DMS153 treated with DMSO at 0.1 percent for 48 hours (cell line): Measurements from ENCODE around the gene SLAMF8.
A peak's percentile ranks its signal among the peaks of the same experiment; 100 is the strongest.

Experiments used
- DNase-seq: peaks from one replicate; lab custom pipeline; 2025; ENCODE audit not compliant: unreplicated experiment; lab: John Stamatoyannopoulos, UW

The SLAMF8 gene

DNA sequence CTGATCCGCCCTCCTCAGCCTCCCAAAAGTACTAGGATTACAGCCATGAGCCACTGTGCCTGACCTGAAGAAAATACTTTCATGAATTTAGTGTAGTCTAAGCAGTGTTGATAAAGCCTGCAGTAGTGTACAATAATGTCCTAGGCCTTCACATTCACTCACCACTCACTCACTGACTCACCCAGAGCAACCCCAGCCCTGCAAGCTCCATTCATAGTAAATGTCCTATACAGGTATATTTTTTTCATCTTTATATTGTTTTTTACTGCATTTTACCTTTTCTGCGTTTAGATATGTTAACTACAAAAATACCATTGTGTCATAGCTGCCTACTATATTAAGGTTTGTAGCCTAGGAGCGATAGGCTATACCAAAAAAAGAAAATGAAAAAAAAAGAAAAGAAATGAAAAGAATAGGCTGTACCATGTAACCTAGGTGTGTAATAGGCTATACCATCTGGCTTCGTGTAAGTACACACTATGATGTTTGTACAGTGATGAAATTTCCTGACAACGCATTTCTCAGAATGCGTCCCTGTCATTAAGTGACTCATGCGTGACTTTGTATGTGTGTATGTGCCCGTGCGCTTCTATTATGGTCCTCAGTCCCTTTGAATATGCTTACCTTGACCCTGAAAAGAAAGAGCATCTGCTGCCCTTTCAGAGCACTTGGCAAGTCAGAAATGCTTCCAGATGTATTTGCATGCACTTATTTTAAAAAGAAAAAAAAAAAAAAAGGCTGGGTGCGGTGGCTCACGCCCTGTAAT is 9.2 kb upstream of the SLAMF8 start:
- DNase-seq = peak; percentile 98

DNA sequence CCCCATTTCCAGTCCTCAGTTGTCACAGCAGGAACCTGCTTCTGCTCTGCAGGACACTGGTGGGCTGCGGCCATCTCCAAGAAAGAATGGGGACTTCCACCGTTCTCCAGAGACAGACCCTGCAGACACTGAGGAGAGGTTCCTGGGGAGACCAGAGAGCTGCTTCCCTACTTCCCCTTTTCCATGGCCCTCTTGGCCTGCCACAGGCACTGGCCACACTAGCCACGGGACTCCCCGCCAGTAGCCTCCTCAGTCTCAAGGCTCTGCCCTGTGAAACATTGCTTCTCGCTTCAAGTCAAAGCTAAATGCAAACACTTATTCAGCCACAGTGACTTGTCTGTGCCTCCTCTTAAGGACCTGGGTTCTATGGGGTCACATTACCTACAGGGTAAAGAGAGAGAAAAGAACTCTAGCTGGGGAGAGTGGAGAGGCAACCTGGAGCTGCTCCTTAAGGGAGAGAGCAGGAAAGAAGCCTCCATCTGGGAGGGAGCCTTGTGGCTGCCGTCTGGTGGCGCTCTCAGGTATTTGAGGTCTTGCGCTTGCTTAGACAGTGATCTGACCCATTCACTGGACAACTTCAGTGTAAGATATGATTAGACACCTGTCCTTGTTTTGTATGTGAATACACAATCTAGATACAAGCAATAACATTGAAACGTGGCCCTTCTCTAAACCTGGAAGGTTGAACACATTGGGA is 5.4 kb upstream of the SLAMF8 start:
- no peak for DNase-seq

DNA sequence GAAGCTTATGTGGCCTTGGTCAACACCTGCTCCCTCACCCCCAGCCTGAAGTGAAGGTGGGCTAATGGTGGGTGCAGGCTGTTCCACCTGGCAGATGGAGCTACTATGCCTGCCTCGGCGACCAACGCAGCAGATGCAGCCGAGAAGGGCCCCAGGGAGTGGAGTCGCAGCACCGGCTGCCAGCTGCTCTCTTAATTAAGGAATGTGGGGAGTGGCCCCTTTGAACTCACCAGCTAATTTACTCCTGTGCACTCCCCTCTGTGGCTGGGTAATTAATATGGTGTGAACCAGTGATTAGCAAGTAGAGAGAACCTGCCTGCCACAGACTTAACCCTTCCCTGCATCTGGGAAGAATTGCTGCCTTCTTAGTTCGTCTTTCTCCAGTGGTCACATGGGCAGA is 3.3 kb upstream of the SLAMF8 start:
- DNase-seq = no peak

DNA sequence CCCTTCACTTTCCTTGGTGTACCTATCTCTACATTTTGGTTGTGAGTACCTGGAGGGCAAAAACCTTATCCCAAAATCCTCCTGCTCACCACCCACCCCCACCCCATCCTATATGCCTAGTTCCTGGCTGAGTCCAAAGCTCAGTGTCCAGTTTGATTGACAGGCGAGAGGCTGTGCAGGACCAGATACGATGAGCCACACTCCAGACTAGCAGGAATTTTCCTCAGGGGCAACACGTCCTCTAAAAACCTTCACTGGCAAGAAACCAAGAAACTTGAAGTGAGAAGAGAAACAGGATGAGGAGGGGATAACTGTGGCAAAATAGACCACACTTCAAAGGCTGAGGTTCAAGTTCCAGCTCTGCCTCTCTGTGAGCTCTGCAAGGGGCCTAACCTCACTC is 1.1 kb upstream of the SLAMF8 start:
- no peak for DNase-seq

DNA sequence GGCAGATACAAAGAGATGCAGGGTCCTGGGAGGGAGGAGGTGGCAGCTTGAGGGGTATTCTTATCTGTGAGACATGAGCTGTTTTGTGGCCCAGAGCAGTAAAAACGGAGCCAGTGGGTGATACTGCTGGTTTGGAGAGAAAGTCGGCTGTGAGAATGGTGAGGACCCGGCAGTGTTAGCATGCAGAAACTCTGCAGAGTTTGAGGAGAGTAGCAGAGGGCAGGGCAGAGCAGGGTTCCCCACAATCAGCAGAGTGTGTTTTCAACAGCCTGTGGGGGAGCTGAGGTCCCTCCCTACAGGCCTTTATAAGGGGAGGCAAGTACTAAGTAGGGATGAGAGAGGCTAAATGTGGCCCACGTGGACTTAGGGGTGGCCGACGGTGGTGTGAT is 423 bp downstream of the SLAMF8 start:
- no peak for DNase-seq

DNA sequence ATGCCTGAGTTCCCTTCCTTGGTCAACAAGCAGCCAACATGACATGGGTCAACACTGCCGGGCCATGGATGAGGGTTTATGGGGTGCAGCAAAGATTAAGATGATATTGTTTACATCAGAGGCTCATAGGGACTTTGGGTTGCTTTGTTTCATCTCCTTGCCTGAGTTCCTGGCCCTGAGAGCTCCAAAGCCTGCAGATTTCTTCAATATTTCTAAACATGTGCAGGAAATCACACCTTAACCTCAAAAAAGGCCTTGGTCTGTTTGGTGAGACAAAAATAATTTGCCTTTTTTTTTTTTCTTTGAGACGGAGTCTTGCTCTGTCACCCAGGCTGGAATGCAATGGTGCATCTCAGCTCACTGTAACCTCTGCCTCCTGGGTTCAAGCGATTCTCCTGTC is 876 bp downstream of the SLAMF8 start:
- DNase-seq = no peak

DNA sequence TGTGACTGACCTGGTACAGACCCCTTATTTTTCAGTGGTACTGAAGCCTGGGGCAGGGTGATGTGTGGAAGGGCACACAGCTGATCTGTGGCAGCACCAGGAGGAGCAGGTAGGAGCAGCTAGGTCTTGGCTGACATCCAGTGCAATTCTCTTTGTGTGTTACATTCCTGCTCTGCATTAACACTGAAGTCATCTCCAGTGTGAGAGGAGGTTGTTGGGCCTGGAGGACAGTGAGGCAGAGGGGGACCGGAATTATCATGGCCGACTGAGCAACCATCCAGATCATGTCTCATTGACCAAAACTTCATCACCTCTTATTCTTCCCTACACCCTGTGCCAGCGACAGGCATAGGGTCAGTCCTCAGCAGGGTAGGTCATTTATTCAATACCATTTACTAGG is 1.5 kb downstream of the SLAMF8 start:
- peak; percentile 36 for DNase-seq

DNA sequence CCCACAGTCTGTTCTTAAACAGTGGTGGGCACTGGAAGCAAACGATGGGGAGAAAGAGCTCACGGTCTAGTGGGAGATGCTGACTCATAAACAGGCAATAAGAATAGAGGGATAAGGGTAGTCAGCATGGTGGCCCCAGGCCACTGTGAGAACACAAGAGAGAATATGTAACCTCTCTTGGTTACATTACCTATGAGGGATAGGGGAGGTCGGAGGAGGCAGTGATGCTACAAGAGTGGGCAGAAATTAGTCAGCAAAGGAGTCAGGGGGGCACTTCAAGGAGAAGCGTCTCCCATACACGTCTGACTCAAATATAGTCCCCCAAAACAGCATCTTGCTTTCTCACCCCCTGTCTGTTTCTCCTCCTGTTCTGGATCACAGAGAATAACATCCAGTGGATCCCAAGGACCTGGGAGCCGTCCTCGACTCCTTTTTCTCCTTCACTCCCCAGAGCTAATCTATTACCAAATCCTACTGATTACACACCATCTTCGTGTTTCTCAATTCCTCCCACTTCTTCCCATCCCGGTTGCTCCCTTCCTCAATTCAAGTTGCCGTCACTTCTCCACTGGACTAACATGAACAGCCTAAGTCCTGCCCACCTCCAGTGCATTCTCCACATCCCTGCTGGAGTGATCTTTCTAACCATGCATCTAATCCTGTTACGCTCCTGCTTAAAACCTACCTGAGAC is 2.1 kb downstream of the SLAMF8 start:
- no peak for DNase-seq

DNA sequence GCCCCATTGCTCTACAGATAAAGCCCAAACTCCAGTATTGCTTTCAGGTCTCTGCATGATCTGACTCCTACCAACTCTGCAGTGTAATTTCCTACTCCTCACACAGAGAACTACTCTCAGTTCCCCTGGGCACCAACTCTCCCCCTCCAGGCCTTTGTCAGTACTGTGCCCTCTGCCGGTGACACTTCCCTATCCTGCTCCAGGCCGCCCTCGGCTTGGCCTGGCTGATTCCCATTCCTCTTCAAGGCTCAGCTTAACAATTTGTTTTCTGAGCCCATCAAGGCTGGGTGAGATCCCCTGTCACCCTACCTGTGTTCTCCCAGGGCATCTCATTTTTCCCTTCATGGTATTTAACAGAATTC is 2.6 kb downstream of the SLAMF8 start:
- peak; percentile 81 for DNase-seq

DNA sequence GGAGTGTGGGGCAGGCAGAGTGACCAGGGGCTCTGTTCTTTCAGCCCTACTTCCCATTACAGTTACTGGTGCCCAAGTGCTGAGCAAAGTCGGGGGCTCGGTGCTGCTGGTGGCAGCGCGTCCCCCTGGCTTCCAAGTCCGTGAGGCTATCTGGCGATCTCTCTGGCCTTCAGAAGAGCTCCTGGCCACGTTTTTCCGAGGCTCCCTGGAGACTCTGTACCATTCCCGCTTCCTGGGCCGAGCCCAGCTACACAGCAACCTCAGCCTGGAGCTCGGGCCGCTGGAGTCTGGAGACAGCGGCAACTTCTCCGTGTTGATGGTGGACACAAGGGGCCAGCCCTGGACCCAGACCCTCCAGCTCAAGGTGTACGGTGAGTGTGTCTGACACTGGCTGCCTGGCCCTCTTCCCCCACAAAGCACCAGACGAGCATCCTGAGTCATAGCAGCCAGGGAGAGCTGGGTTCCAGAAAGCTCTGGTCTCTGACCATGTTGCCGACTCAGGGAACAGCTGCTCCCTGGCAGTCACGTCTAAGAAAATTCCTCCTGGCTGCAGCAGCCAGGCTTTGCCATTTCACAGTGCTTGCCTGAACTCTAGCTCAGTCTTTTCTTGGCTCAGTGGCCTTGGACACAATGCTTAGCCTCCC is 3.3 kb downstream of the SLAMF8 start:
- DNase-seq = no peak

DNA sequence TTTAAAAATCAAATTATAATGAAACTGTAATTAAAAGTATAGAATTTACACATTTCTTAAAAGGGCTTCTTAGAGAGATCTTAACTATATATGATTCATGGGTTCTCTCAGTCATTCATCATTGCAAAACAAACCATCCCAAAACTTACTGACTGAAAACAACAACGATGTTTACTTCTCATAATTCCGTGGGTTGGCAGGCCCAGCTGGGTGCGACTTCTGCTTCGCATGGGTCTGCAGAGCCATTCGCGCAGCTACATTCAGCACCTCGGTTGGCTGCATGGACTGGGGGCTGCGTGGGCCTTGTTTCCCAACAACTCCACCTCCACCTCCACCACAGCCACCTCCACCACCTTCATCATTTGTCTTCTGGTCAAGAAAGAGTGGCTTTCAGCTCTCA is 4.0 kb downstream of the SLAMF8 start:
- no peak for DNase-seq

DNA sequence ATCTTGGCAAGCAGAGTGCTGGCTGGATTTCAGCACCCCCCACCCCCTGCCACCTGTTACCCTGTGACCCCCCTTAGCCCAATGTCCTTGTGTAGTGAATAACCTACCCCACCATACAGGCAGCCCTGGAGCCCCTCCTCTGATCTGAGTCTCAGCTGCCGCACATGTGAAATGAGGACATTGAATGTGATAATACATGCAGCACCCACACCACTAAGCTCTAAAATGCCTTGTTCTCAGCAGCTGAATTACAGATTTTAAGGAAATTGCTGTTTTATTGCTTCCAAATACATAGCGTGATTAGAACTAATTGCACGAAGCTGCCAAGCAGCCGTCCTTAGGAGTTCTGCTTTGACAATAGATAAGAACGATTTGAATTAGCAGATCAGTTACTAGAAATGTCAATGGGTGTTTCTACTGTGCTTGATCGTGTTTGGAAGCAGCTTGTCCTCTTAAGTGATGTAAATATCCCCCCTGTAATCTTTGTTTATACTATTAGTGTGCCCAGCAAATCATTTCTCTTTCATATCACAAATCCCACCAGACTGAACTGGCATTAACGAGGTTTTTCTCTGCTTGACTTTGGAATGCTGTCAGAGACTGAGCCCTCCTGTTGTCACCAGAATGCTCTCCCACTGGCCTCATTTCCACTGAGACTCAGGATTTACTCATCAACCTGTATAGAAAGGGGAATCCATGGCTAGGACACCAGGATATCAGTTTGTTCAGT is 4.9 kb downstream of the SLAMF8 start:
- DNase-seq = no peak

DNA sequence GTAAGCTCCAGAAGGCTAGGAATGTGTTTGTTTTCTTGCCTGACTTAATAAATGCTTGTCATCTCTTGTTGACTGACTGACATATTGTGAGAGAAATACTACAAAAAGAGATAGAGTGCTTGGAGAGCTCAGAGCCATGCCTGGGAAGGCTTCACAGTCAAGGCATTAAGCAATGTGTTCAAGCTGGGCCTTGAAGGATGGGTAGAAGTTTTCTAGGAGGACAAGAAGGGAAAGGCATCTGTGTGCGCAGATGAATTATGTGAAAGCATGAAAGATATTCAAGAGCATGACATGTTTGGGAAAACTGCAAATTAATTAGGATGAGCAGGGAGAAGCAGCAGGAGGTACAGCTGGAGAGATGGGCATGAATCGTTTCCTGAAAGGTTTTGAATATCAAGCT is 5.6 kb downstream of the SLAMF8 start:
- DNase-seq = no peak

DNA sequence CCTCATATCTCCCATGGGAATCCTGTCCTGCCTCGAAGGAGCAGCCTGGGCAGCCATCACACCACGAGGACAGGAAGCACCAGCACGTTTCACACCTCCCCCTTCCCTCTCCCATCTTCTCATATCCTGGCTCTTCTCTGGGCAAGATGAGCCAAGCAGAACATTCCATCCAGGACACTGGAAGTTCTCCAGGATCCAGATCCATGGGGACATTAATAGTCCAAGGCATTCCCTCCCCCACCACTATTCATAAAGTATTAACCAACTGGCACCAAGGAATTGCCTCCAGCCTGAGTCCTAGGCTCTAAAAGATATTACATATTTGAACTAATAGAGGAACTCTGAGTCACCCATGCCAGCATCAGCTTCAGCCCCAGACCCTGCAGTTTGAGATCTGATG is 8.7 kb downstream of the SLAMF8 start:
- no peak for DNase-seq

DNA sequence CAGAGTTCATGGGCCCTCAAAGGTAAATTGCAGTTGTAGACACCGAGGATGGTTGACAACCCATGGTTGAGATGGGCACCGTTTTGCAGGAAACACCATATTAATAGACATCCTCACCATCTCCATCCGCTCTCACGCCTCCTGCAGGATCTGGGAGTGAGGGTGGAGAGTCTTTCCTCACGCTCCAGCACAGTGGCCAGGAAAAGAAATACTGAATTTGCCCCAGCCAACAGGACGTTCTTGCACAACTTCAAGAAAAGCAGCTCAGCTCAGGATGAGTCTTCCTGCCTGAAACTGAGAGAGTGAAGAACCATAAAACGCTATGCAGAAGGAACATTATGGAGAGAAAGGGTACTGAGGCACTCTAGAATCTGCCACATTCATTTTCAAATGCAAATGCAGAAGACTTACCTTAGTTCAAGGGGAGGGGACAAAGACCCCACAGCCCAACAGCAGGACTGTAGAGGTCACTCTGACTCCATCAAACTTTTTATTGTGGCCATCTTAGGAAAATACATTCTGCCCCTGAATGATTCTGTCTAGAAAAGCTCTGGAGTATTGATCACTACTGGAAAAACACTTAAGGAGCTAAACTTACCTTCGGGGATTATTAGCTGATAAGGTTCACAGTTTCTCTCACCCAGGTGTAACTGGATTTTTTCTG is 9.3 kb downstream of the SLAMF8 start:
- DNase-seq = no peak

DNA sequence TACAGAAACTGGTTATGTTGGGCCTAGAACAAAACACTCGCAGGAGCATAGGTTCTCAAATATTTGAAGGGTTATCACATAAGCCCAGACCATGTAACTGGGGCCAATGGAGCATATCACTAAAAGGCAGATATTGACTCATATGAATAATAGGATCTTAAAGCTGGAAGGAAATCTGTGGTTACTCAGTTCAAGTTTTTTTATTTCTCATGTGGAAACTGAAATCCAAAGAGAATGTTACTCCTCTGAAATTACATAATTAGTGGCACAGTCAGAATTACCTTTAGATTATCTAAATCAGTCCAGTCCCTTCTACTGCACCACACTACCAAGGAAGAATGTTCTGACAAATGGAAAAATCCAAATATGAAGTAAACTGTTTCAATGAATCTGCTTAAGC is 12.0 kb downstream of the SLAMF8 start:
- no peak for DNase-seq

DNA sequence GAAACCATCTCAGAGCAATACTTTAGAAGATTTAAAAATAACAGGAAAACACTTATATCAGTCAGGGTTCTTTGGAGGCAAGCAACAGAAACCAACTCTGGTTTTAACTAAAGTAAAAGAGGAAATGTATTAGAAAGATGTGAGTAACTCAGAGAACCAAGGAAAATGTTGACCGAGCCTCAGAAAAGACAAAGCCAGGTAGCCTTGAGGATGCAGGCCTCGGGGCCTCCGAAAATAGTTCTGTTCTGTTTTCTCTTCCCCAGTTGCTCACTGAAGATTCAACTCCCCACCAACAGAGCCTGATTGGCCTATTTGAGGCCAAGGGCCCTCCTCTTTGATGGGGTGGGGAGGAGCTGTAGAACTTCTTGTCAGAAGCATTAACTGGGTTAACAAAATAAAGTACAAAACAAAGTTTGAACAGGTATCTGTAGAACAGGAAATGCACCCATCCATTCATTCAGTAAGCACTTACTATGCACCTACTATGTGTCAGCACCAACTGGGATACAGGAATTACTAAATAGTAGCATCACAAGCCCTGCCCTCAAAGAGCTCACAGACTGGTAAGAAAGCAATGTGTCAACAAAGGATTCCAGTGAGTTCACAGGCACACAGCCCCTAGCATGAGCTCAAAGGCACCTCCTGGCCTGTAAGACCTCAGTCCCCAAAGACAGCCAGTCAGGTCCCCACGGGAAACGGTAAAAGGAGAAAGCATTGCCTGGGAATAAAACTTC is 12.6 kb downstream of the SLAMF8 start:
- DNase-seq = no peak

DNA sequence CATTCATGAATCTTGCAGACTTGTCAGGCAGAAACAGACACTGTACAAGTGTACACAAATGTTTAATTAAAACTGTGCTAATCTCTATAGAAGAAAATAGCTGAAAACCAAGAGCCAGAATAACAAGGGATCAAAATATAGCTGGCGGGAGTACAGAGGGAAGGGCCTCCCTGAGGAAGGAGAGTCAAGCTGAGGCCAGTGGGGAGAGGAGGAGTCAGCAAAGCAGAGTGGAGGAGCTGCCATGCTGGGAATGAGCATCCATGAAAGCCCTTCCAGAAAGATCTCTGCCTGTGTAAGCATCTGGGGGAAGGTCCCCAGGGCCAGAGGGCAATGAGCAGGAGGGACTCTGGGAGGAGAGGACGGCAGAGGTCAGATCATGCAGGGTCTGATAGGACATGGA is 15.1 kb downstream of the SLAMF8 start:
- DNase-seq = no peak

DNA sequence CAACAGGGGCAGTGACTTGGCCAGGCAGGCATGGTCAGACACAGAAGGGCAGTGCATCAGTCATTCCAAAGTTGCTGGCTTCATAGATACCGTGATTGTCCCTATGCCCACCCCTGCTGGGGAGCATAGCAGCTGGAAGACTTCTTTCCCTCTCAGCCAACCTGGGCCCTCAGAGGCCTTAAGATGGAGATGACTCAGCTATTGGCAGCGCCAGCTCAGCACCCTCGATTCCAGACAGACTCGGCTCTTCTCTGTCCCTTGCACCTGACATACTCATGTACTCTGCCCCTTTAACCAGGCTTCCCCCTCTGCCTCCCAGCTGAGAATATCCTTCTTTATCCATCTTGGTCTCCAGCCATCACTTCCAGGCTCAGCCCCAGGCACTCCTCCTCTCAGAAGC is 16.8 kb downstream of the SLAMF8 start:
- DNase-seq = no peak
